SK-N-SH (cell line): ENCODE data around the gene DLG2. TPM values are rescaled to one million over a fixed set of nuclear protein-coding genes. Genes with fewer than 3 reads are reported as not detected.

Source experiments
- CTCF ChIA-PET: fragments of 300-600, 350-600 bp; formaldehyde crosslinking; extraction: SDS; loops from one replicate; lab custom pipeline; 2021; lab: Yijun Ruan, JAX
- POLR2A ChIA-PET: fragments of 350-600 bp; sonication (Branson Sonifier 250); formaldehyde crosslinking; extraction: SDS; loops from one replicate; lab custom pipeline; 2020; ENCODE audit warnings: antibody characterized with exemption, inconsistent platforms; lab: Yijun Ruan, JAX
- DNase-seq: peaks from one replicate; pipeline ENCODE4 v3.0.0; 2012
- H2AFZ ChIP-seq: fragments of 200-600 bp; sonication (generic); 2 replicates; pipeline ENCODE4 v1.8.1; 2016; ENCODE audit warnings: antibody characterized with exemption, mild to moderate bottlenecking, low read depth
- H3F3A ChIP-seq: fragments of 200-600 bp; sonication (generic); replicated peaks from 2 replicates; pipeline ENCODE3; 2016; ENCODE audit warnings: antibody characterized with exemption, mild to moderate bottlenecking; ENCODE audit not compliant: insufficient read depth
- H3K27ac ChIP-seq, 2 experiments: fragments of 200-500 bp in 1 of 2; fragments of 200-600 bp in 1 of 2; sonication (Bioruptor generic) in 1 of 2; sonication (generic), shearing (Covaris generic) in 1 of 2; 2 replicates each; pipeline versions ENCODE4 v1.5.1 to v1.6.1; 2014 to 2016; ENCODE audit warnings: low read depth in 2 of 2, inconsistent platforms in 1 of 2, low read length in 1 of 2, mild to moderate bottlenecking in 1 of 2, mixed read lengths in 1 of 2
- H3K27me3 ChIP-seq: fragments of 200-600 bp; sonication (generic), shearing (Covaris generic); 2 replicates; pipeline ENCODE4 v1.6.1; 2016; ENCODE audit warnings: mixed run types; ENCODE audit not compliant: insufficient read depth
- H3K36me3 ChIP-seq, 2 experiments: fragments of 200-500 bp in 1 of 2; fragments of 200-600 bp in 1 of 2; sonication (Bioruptor generic) in 1 of 2; sonication (generic) in 1 of 2; replicated peaks in 1 of 2; 2 replicates each; pipeline versions ENCODE3 to v1.5.1; 2014 to 2016; ENCODE audit warnings: low read length in 1 of 2, mild to moderate bottlenecking in 1 of 2; ENCODE audit not compliant: insufficient read depth in 2 of 2, control insufficient read depth in 1 of 2
- H3K4me1 ChIP-seq, 2 experiments: fragments of 200-500 bp in 1 of 2; fragments of 200-600 bp in 1 of 2; sonication (Bioruptor generic) in 1 of 2; sonication (generic), shearing (Covaris generic) in 1 of 2; 2 replicates each; pipeline versions ENCODE4 v1.5.1 to v1.6.1; 2014 to 2016; ENCODE audit warnings: low read depth in 1 of 2, low read length in 1 of 2, mixed run types in 1 of 2; ENCODE audit not compliant: insufficient read depth in 2 of 2, control insufficient read depth in 1 of 2
- H3K4me2 ChIP-seq: fragments of 200-600 bp; sonication (generic), shearing (Covaris generic); 2 replicates; pipeline ENCODE4 v1.6.1; 2017; ENCODE audit warnings: mixed run types
- H3K4me3 ChIP-seq, 2 experiments: fragments of 200-500 bp in 1 of 2; fragments of 200-600 bp in 1 of 2; sonication (Bioruptor generic) in 1 of 2; sonication (generic), shearing (Covaris generic) in 1 of 2; 2 replicates each; pipeline versions ENCODE4 v1.5.1 to v1.8.1; 2014 to 2016; ENCODE audit warnings: low read depth in 2 of 2, inconsistent platforms in 1 of 2, low read length in 1 of 2, mild to moderate bottlenecking in 1 of 2, mixed read lengths in 1 of 2, moderate library complexity in 1 of 2
- H3K79me2 ChIP-seq: fragments of 200-600 bp; sonication (generic); 2 replicates; pipeline ENCODE4 v1.8.1; 2017; ENCODE audit warnings: mild to moderate bottlenecking; ENCODE audit not compliant: insufficient read depth
- H3K9ac ChIP-seq: fragments of 200-600 bp; sonication (generic); 2 replicates; pipeline ENCODE4 v1.6.1; 2017; ENCODE audit warnings: mixed run types
- H3K9me2 ChIP-seq: fragments of 200-600 bp; sonication (generic); 2 replicates; pipeline ENCODE4 v1.6.1; 2017; ENCODE audit warnings: mixed run types
- H3K9me3 ChIP-seq: fragments of 200-600 bp; sonication (generic); 2 replicates; pipeline ENCODE4 v1.6.1; 2017; ENCODE audit warnings: mixed run types, mild to moderate bottlenecking, moderate library complexity
- H4K20me1 ChIP-seq: fragments of 200-600 bp; sonication (generic); 2 replicates; pipeline ENCODE4 v1.6.1; 2017; ENCODE audit warnings: mild to moderate bottlenecking, mixed run types; ENCODE audit not compliant: insufficient read depth
- CHD2 ChIP-seq: fragments of 150-350 bp; IDR thresholded peaks from 2 replicates; pipeline ENCODE4 v1.6.1; 2018; ENCODE audit warnings: low read length; ENCODE audit not compliant: partially characterized antibody
- ELF1 ChIP-seq: IDR thresholded peaks from 2 replicates; pipeline ENCODE4 v1.4.0; 2012
- EZH2phosphoT487 ChIP-seq: fragments of 200-600 bp; sonication (generic); IDR thresholded peaks from 2 replicates; pipeline ENCODE4 v1.6.1; 2017; ENCODE audit warnings: low read depth, mixed run types, mild to moderate bottlenecking, antibody characterized with exemption, moderate library complexity, borderline replicate concordance
- FOSL2 ChIP-seq: IDR thresholded peaks from 2 replicates; pipeline ENCODE4 v1.4.0; 2012; ENCODE audit warnings: low read depth, mild to moderate bottlenecking, moderate library complexity, borderline replicate concordance
- FOXM1 ChIP-seq: IDR thresholded peaks from 2 replicates; pipeline ENCODE4 v1.4.0; 2012; ENCODE audit warnings: low read depth, mild to moderate bottlenecking
- JUND ChIP-seq: IDR thresholded peaks from 2 replicates; pipeline ENCODE4 v1.4.0; 2012
- MEF2A ChIP-seq: IDR thresholded peaks from 2 replicates; pipeline ENCODE4 v1.4.0; 2012; ENCODE audit warnings: low read depth, borderline replicate concordance
- NFIC ChIP-seq: IDR thresholded peaks from 2 replicates; pipeline ENCODE4 v1.4.0; 2012; ENCODE audit warnings: borderline replicate concordance
- NRF1 ChIP-seq: IDR thresholded peaks from 2 replicates; pipeline ENCODE4 v1.6.1; 2012; ENCODE audit warnings: low read depth, mild to moderate bottlenecking, low read length
- RAD21 ChIP-seq: IDR thresholded peaks from 2 replicates; pipeline ENCODE4 v1.6.1; 2012; ENCODE audit warnings: mild to moderate bottlenecking, low read length
- SMC3 ChIP-seq: IDR thresholded peaks from 2 replicates; pipeline ENCODE4 v1.6.1; 2012; ENCODE audit warnings: low read depth, low read length, improper control_type of control experiment
- WGBS: methylation state at CpG from one replicate; pipeline ENCODE4 v1.1.6; 2017; ENCODE audit warnings: low lambda C conversion rate; 5-methylcytosine and 5-hydroxymethylcytosine counted together
- polyA plus RNA-seq, 3 experiments: library from polyadenylated mRNA; depleted of rRNA; stranded (reverse); fragments of >200 nt; gene quantifications; 2 replicates each; pipeline ENCODE4 v1.2.3, GENCODE V29; 2012
- TF ChIP-seq, protein P1 (sequence below): fragments of 150-350 bp; IDR thresholded peaks from 2 replicates; pipeline ENCODE4 v1.6.1; 2016; ENCODE audit warnings: mild to moderate bottlenecking, low read depth, low read length
- TF ChIP-seq, protein P2 (sequence below): fragments of 200-600 bp; sonication (generic); IDR thresholded peaks from 2 replicates; pipeline ENCODE4 v1.6.1; 2017; ENCODE audit warnings: antibody characterized with exemption, mild to moderate bottlenecking, moderate library complexity
- TF ChIP-seq, protein P3 (sequence below): IDR thresholded peaks from 2 replicates; pipeline ENCODE4 v1.6.1; 2012; ENCODE audit warnings: mild to moderate bottlenecking, low read depth, low read length, moderate library complexity
- TF ChIP-seq, protein P4 (sequence below): IDR thresholded peaks from 2 replicates; pipeline ENCODE4 v1.4.0; 2012; ENCODE audit warnings: low read depth, borderline replicate concordance
- TF ChIP-seq, protein P5 (sequence below): IDR thresholded peaks from 2 replicates; pipeline ENCODE4 v1.4.0; 2012; ENCODE audit warnings: low read depth, borderline replicate concordance

DLG2 gene
- polyA plus RNA-seq, 1 of the 3 experiments (the other 2 are of a cell fraction) = 0.21 TPM

DNA sequence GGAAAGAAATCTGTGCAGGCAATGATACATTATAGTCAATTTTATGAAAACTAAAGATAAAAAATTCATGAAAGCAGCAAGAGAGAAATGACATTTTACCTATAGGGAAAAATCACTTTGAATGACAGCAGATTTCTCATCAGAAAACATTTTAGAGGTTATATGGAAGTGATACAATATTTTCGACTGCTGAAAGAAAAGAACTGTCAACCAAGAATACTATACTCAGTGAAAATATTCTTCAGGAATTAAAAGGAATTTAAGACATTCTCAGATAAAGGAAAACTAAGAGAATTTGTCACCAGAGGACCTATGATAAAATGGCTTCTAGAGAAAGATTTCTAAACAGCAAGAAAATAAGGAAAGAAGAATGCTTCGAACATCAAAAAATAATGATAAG is 820.8 kb downstream of the DLG2 start:
- Histone ChIP-seq H2AFZ (no peak overlapping the region), H3F3A (no peaks in the 10 kb centered on the region), H3K27ac (no peak overlapping the region), H3K9me3 (peaks cover 8% of the 10 kb centered on the region; the same call in 1 of the 2 replicates), H3K27me3 (no peaks in the 10 kb centered on the region; the same call in 1 of the 2 replicates), H3K9ac (no peak overlapping the region), H3K4me2 (no peak overlapping the region), H3K36me3 (no peaks in the 10 kb centered on the region), H3K79me2 (no peaks in the 10 kb centered on the region), H3K4me1 (no peaks in the 10 kb centered on the region), H4K20me1 (no peaks in the 10 kb centered on the region), H3K4me3 (no peak overlapping the region), H3K9me2 (no peaks in the 10 kb centered on the region)
- ChIA-PET POLR2A (no interaction called here), CTCF (no interaction called here)
- TF ChIP-seq, protein P1, sequence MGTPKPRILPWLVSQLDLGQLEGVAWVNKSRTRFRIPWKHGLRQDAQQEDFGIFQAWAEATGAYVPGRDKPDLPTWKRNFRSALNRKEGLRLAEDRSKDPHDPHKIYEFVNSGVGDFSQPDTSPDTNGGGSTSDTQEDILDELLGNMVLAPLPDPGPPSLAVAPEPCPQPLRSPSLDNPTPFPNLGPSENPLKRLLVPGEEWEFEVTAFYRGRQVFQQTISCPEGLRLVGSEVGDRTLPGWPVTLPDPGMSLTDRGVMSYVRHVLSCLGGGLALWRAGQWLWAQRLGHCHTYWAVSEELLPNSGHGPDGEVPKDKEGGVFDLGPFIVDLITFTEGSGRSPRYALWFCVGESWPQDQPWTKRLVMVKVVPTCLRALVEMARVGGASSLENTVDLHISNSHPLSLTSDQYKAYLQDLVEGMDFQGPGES = no peak
- TF ChIP-seq FOSL2 (no peak), RAD21 (no peak), CHD2 (no peak), JUND (no peak), NFIC (no peak), ELF1 (no peak), MEF2A (no peak)
- TF ChIP-seq, protein P2, sequence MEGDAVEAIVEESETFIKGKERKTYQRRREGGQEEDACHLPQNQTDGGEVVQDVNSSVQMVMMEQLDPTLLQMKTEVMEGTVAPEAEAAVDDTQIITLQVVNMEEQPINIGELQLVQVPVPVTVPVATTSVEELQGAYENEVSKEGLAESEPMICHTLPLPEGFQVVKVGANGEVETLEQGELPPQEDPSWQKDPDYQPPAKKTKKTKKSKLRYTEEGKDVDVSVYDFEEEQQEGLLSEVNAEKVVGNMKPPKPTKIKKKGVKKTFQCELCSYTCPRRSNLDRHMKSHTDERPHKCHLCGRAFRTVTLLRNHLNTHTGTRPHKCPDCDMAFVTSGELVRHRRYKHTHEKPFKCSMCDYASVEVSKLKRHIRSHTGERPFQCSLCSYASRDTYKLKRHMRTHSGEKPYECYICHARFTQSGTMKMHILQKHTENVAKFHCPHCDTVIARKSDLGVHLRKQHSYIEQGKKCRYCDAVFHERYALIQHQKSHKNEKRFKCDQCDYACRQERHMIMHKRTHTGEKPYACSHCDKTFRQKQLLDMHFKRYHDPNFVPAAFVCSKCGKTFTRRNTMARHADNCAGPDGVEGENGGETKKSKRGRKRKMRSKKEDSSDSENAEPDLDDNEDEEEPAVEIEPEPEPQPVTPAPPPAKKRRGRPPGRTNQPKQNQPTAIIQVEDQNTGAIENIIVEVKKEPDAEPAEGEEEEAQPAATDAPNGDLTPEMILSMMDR = no peak
- TF ChIP-seq, protein P3, sequence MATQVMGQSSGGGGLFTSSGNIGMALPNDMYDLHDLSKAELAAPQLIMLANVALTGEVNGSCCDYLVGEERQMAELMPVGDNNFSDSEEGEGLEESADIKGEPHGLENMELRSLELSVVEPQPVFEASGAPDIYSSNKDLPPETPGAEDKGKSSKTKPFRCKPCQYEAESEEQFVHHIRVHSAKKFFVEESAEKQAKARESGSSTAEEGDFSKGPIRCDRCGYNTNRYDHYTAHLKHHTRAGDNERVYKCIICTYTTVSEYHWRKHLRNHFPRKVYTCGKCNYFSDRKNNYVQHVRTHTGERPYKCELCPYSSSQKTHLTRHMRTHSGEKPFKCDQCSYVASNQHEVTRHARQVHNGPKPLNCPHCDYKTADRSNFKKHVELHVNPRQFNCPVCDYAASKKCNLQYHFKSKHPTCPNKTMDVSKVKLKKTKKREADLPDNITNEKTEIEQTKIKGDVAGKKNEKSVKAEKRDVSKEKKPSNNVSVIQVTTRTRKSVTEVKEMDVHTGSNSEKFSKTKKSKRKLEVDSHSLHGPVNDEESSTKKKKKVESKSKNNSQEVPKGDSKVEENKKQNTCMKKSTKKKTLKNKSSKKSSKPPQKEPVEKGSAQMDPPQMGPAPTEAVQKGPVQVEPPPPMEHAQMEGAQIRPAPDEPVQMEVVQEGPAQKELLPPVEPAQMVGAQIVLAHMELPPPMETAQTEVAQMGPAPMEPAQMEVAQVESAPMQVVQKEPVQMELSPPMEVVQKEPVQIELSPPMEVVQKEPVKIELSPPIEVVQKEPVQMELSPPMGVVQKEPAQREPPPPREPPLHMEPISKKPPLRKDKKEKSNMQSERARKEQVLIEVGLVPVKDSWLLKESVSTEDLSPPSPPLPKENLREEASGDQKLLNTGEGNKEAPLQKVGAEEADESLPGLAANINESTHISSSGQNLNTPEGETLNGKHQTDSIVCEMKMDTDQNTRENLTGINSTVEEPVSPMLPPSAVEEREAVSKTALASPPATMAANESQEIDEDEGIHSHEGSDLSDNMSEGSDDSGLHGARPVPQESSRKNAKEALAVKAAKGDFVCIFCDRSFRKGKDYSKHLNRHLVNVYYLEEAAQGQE = no peak
- WGBS = 10% methylated on average over 2 of the region's 2 CpGs
- no peak for DNase-seq

DNA sequence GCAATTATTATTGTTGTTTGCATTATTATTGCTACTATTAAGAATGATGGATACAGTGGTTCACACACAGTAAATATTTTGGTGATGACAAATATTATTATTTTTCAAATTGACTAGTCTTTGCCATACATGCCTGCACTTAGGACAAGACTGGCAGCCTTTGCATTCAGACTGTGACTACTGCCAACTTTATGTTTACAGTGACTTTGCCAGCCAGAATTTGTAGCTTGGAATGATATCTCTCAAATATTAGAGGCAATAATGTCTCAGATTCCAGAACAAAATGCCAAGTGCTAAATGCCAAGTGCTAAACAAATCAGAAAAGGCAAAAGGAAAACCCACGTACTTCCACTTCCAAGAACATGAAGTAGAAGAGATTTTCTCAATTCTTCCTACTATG is 823.1 kb downstream of the DLG2 start:
- no peak for DNase-seq
- Histone ChIP-seq H3K4me3 (no peak overlapping the region), H3K4me2 (no peak overlapping the region), H3K36me3 (no peaks in the 10 kb centered on the region), H3K79me2 (no peaks in the 10 kb centered on the region), H3K9ac (no peak overlapping the region), H3K27me3 (no peaks in the 10 kb centered on the region; the same call in 1 of the 2 replicates), H2AFZ (no peak overlapping the region), H3K27ac (no peak overlapping the region), H3F3A (no peaks in the 10 kb centered on the region), H3K9me3 (peaks cover 8% of the 10 kb centered on the region; the same call in 1 of the 2 replicates), H3K9me2 (no peaks in the 10 kb centered on the region), H3K4me1 (no peaks in the 10 kb centered on the region), H4K20me1 (no peaks in the 10 kb centered on the region)
- TF ChIP-seq, protein P4, sequence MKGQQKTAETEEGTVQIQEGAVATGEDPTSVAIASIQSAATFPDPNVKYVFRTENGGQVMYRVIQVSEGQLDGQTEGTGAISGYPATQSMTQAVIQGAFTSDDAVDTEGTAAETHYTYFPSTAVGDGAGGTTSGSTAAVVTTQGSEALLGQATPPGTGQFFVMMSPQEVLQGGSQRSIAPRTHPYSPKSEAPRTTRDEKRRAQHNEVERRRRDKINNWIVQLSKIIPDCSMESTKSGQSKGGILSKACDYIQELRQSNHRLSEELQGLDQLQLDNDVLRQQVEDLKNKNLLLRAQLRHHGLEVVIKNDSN = no peak
- TF ChIP-seq NRF1 = no peak
- no peak for TF ChIP-seq SMC3
- TF ChIP-seq FOXM1 = no peak
- TF ChIP-seq, protein P1 = no peak
- TF ChIP-seq CHD2 = no peak
- TF ChIP-seq EZH2phosphoT487 = no peak
- TF ChIP-seq, protein P5, sequence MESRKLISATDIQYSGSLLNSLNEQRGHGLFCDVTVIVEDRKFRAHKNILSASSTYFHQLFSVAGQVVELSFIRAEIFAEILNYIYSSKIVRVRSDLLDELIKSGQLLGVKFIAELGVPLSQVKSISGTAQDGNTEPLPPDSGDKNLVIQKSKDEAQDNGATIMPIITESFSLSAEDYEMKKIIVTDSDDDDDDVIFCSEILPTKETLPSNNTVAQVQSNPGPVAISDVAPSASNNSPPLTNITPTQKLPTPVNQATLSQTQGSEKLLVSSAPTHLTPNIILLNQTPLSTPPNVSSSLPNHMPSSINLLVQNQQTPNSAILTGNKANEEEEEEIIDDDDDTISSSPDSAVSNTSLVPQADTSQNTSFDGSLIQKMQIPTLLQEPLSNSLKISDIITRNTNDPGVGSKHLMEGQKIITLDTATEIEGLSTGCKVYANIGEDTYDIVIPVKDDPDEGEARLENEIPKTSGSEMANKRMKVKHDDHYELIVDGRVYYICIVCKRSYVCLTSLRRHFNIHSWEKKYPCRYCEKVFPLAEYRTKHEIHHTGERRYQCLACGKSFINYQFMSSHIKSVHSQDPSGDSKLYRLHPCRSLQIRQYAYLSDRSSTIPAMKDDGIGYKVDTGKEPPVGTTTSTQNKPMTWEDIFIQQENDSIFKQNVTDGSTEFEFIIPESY = no peak
- ChIA-PET POLR2A (no interaction called here), CTCF (no interaction called here)
- WGBS = 0% methylated on average over 1 of the region's 1 CpG
